Measurements from ENCODE around the gene PPP1R1C. TPM values are rescaled to one million over a fixed set of nuclear protein-coding genes. Genes with fewer than 3 reads are reported as not detected.

Gene PPP1R1C
- total RNA-seq, 1 donor from 2014 or later, result 0.50 TPM

- no peak overlapping the region for H3K27ac ChIP-seq (ENCODE audit: low read depth, low read length)
Measured at GRCh38 chr2:181991171-181991885, 5.7 kb downstream of the PPP1R1C start.

GRCh38 chr2:181992776-181993175, 7.1 kb downstream of the PPP1R1C start:
- no peaks in the 10 kb centered on the region for H3K79me2 ChIP-seq (ENCODE audit: insufficient read depth, low read length)
- H3K9ac ChIP-seq (ENCODE audit: low read length), result no peak overlapping the region
- H4K20me1 ChIP-seq (ENCODE audit: insufficient read depth, low read length), result no peaks in the 10 kb centered on the region
- no peak overlapping the region for H2AFZ ChIP-seq (ENCODE audit: low read depth, low read length)
- Mint-ChIP-seq H3K36me3 (ENCODE audit: low read depth, unreplicated experiment) (no peaks in the 10 kb centered on the region), H3K27me3 (ENCODE audit: low read depth, unreplicated experiment) (no peaks in the 10 kb centered on the region), H3K4me1 (ENCODE audit: low read depth, unreplicated experiment) (peaks cover 4% of the 10 kb centered on the region), H3K9me3 (ENCODE audit: unreplicated experiment) (no peaks in the 10 kb centered on the region), H3K4me3 (ENCODE audit: unreplicated experiment) (no peak overlapping the region), H3K27ac (ENCODE audit: unreplicated experiment) (no peak overlapping the region)
- no peaks in the 10 kb centered on the region for H3K9me3 ChIP-seq (ENCODE audit: insufficient read depth, low read depth, low read length)
- no peaks in the 10 kb centered on the region for H3K4me1 ChIP-seq (ENCODE audit: insufficient read depth, low read length)
- no peaks in the 10 kb centered on the region for H3K27me3 ChIP-seq (ENCODE audit: insufficient read depth, low read length)
- H3K27ac ChIP-seq (ENCODE audit: low read depth, low read length), result no peak overlapping the region
- FAIRE-seq (no peak), DNase-seq (ENCODE audit: low read depth) (no peak)
- H3K36me3 ChIP-seq (ENCODE audit: insufficient read depth, low read length), result no peaks in the 10 kb centered on the region
- TF ChIP-seq, protein P1, sequence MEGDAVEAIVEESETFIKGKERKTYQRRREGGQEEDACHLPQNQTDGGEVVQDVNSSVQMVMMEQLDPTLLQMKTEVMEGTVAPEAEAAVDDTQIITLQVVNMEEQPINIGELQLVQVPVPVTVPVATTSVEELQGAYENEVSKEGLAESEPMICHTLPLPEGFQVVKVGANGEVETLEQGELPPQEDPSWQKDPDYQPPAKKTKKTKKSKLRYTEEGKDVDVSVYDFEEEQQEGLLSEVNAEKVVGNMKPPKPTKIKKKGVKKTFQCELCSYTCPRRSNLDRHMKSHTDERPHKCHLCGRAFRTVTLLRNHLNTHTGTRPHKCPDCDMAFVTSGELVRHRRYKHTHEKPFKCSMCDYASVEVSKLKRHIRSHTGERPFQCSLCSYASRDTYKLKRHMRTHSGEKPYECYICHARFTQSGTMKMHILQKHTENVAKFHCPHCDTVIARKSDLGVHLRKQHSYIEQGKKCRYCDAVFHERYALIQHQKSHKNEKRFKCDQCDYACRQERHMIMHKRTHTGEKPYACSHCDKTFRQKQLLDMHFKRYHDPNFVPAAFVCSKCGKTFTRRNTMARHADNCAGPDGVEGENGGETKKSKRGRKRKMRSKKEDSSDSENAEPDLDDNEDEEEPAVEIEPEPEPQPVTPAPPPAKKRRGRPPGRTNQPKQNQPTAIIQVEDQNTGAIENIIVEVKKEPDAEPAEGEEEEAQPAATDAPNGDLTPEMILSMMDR (IDR thresholded peaks at IDR 0.05; ENCODE audit: insufficient read depth, low read depth, low read length), result no peak
- TF ChIP-seq EZH2 (IDR thresholded peaks at IDR 0.05; ENCODE audit: insufficient read depth, low read length), result no peak
- H3K4me2 ChIP-seq (ENCODE audit: low read length), result no peak overlapping the region
- no peak overlapping the region for H3K4me3 ChIP-seq (ENCODE audit: insufficient read depth, low read depth, low read length)

More at GRCh38 chr2:181991171-181991885, 5.7 kb downstream of the PPP1R1C start:
- H3K27me3 ChIP-seq (ENCODE audit: insufficient read depth, low read length), result no peaks in the 10 kb centered on the region
- no peak overlapping the region for H3K4me3 ChIP-seq (ENCODE audit: insufficient read depth, low read depth, low read length)
- no peaks in the 10 kb centered on the region for H3K36me3 Mint-ChIP-seq (ENCODE audit: low read depth, unreplicated experiment)
- no peaks in the 10 kb centered on the region for H4K20me1 ChIP-seq (ENCODE audit: insufficient read depth, low read length)
- H3K4me1 Mint-ChIP-seq (ENCODE audit: low read depth, unreplicated experiment), result peaks cover 4% of the 10 kb centered on the region
- H3K4me3 Mint-ChIP-seq (ENCODE audit: unreplicated experiment), result no peak overlapping the region
- H3K36me3 ChIP-seq (ENCODE audit: insufficient read depth, low read length), result no peaks in the 10 kb centered on the region
- H3K27ac Mint-ChIP-seq (ENCODE audit: unreplicated experiment), result no peak overlapping the region
- no peak for DNase-seq (ENCODE audit: low read depth)
- H2AFZ ChIP-seq (ENCODE audit: low read depth, low read length), result no peak overlapping the region
- H3K9me3 ChIP-seq (ENCODE audit: insufficient read depth, low read depth, low read length), result no peaks in the 10 kb centered on the region
- FAIRE-seq, result no peak
- H3K9ac ChIP-seq (ENCODE audit: low read length), result no peak overlapping the region
- no peak for TF ChIP-seq EZH2 (IDR thresholded peaks at IDR 0.05; ENCODE audit: insufficient read depth, low read length)
- TF ChIP-seq, protein P1 (IDR thresholded peaks at IDR 0.05; ENCODE audit: insufficient read depth, low read depth, low read length), result no peak
- no peaks in the 10 kb centered on the region for H3K27me3 Mint-ChIP-seq (ENCODE audit: low read depth, unreplicated experiment)
- no peaks in the 10 kb centered on the region for H3K9me3 Mint-ChIP-seq (ENCODE audit: unreplicated experiment)
- no peak overlapping the region for H3K4me2 ChIP-seq (ENCODE audit: low read length)
- H3K4me1 ChIP-seq (ENCODE audit: insufficient read depth, low read length), result no peaks in the 10 kb centered on the region
- no peaks in the 10 kb centered on the region for H3K79me2 ChIP-seq (ENCODE audit: insufficient read depth, low read length)

DNA sequence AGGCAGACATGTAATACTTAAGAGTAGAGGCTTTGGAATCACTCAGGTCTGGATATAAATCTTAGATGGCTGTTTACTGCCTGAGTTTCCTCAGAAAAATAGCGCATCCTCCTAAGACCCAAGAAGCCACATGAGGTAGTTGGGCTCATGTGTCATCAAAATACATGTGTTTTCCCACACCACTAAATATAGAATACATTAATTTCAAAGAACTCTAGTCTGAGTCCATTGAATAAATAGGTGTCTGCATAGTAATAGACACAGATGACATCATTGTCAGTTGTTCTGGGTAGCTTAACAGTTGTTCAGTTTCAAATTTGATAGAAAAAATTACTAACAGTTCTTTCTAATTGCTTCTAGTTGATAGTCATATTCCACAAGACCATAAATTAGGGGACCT, 9.6 kb downstream of the PPP1R1C start:
- Histone ChIP-seq H3K27me3 (ENCODE audit: insufficient read depth, low read length) (no peaks in the 10 kb centered on the region), H3K27ac (ENCODE audit: low read depth, low read length) (no peak overlapping the region), H3K9me3 (ENCODE audit: insufficient read depth, low read depth, low read length) (no peaks in the 10 kb centered on the region), H4K20me1 (ENCODE audit: insufficient read depth, low read length) (no peaks in the 10 kb centered on the region), H3K4me3 (ENCODE audit: insufficient read depth, low read depth, low read length) (no peak overlapping the region), H3K4me1 (ENCODE audit: insufficient read depth, low read length) (no peaks in the 10 kb centered on the region), H3K9ac (ENCODE audit: low read length) (no peak overlapping the region), H3K79me2 (ENCODE audit: insufficient read depth, low read length) (no peaks in the 10 kb centered on the region), H2AFZ (ENCODE audit: low read depth, low read length) (no peak overlapping the region), H3K4me2 (ENCODE audit: low read length) (no peak overlapping the region), H3K36me3 (ENCODE audit: insufficient read depth, low read length) (no peaks in the 10 kb centered on the region)
- DNase-seq (ENCODE audit: low read depth) (no peak), FAIRE-seq (no peak)
- H3K4me1 Mint-ChIP-seq (ENCODE audit: low read depth, unreplicated experiment), result no peaks in the 10 kb centered on the region
- H3K4me3 Mint-ChIP-seq (ENCODE audit: unreplicated experiment), result no peak overlapping the region
- H3K36me3 Mint-ChIP-seq (ENCODE audit: low read depth, unreplicated experiment), result no peaks in the 10 kb centered on the region
- no peaks in the 10 kb centered on the region for H3K27me3 Mint-ChIP-seq (ENCODE audit: low read depth, unreplicated experiment)
- H3K9me3 Mint-ChIP-seq (ENCODE audit: unreplicated experiment), result no peaks in the 10 kb centered on the region
- TF ChIP-seq, protein P1 (IDR thresholded peaks at IDR 0.05; ENCODE audit: insufficient read depth, low read depth, low read length), result no peak
- no peak for TF ChIP-seq EZH2 (IDR thresholded peaks at IDR 0.05; ENCODE audit: insufficient read depth, low read length)
- no peak overlapping the region for H3K27ac Mint-ChIP-seq (ENCODE audit: unreplicated experiment)
